ENCODE data around the gene SIGLEC14. TPM values are rescaled to one million over a fixed set of nuclear protein-coding genes. Genes with fewer than 3 reads are reported as not detected.

SIGLEC14 gene
- total RNA-seq, 2 donors from 2014 or later: 0.26 to 0.31 TPM

- no peak for DNase-seq (ENCODE audit: low spot score)
- H3K27ac ChIP-seq: no peak overlapping the region
- no peaks in the 10 kb centered on the region for H3K36me3 ChIP-seq
- H3K4me1 ChIP-seq: no peaks in the 10 kb centered on the region
- no peaks in the 10 kb centered on the region for H3K27me3 ChIP-seq
- H3K9me3 ChIP-seq: no peaks in the 10 kb centered on the region
- no peak overlapping the region for H3K4me3 ChIP-seq
- TF ChIP-seq, protein P1, sequence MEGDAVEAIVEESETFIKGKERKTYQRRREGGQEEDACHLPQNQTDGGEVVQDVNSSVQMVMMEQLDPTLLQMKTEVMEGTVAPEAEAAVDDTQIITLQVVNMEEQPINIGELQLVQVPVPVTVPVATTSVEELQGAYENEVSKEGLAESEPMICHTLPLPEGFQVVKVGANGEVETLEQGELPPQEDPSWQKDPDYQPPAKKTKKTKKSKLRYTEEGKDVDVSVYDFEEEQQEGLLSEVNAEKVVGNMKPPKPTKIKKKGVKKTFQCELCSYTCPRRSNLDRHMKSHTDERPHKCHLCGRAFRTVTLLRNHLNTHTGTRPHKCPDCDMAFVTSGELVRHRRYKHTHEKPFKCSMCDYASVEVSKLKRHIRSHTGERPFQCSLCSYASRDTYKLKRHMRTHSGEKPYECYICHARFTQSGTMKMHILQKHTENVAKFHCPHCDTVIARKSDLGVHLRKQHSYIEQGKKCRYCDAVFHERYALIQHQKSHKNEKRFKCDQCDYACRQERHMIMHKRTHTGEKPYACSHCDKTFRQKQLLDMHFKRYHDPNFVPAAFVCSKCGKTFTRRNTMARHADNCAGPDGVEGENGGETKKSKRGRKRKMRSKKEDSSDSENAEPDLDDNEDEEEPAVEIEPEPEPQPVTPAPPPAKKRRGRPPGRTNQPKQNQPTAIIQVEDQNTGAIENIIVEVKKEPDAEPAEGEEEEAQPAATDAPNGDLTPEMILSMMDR (IDR thresholded peaks at IDR 0.05): no peak
These were observed 693 bp upstream of the SIGLEC14 start for GRCh38 chr19:51647318-51647717.

DNA sequence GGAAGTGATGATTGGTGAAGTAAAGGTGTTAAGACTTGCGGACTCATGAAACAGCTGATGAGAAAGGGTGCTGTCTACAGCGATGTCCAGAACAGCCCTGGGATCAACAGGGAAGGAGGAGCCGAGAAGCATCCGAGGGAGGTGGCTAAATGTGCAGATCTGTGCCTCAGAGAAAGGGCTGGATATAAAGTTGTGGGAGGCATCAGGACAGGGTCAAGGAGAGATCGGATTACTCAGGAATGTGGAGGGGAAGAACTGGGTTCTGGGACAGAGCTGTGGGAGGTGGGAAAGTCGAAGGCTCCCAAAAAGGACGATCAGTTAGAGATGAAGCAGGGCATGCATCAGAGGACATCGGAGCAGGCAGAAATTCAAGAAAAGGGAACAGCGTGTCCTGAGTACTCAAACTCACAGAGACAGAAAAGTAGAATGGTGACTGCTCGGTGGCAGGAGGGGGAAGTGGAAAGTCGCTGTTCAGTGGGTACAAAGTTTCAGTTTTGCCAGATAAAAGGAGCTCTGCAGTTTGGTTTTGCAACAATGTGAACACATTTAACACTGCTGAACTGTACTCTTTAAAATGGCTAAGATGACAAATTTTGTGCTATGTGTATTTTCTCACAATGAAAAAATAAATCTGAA, 1.9 kb downstream of the SIGLEC14 start:
- TF ChIP-seq, protein P1 (IDR thresholded peaks at IDR 0.05): no peak
- Histone ChIP-seq H3K4me3 (no peak overlapping the region), H3K36me3 (no peaks in the 10 kb centered on the region), H3K4me1 (no peaks in the 10 kb centered on the region), H3K27ac (no peak overlapping the region), H3K27me3 (no peaks in the 10 kb centered on the region), H3K9me3 (no peaks in the 10 kb centered on the region)
- no peak for DNase-seq (ENCODE audit: low spot score)

DNA sequence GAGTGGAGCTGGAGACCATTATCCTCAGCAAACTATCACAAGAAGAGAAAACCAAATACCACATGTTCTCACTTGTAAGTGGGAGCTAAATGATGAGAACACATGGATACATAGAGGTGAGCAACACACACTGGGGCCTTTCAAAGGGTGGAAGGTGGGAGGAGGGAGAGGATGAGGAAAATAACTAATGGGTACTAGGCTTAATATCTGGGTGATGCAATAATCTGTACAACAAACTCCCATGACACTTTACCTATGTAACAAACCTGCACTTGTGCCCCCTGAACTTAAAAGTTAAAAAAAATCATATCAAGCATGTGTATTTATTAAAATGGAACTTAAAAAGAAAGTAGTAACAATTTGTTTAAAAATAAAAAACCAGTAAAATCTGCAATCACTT, 5.0 kb downstream of the SIGLEC14 start:
- Histone ChIP-seq H3K9me3 (no peaks in the 10 kb centered on the region), H3K4me3 (no peak overlapping the region), H3K27me3 (no peaks in the 10 kb centered on the region), H3K27ac (no peak overlapping the region), H3K36me3 (no peaks in the 10 kb centered on the region), H3K4me1 (no peaks in the 10 kb centered on the region)
- DNase-seq (ENCODE audit: low spot score): no peak
- TF ChIP-seq, protein P1 (IDR thresholded peaks at IDR 0.05): no peak

DNA sequence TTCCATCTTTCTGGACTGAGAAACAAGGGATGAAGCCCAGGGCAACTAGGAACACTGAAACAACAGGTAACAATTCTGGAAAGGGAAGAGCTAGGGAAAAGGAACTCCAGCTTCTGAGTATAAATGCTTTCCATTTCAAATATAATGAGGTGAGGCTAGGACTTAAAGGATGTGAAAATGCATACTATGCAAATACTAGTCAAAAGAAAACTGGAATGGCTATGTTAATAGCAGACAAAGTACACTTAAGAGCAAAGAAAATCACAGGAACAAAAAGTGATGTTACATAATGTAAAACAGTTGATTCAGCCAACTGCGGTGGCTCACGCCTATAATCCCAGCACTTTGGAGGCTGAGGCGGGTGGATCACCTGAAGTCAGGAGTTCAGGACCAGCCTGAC, 6.2 kb downstream of the SIGLEC14 start:
- H3K9me3 ChIP-seq: no peaks in the 10 kb centered on the region
- no peak overlapping the region for H3K4me3 ChIP-seq
- H3K36me3 ChIP-seq: no peaks in the 10 kb centered on the region
- DNase-seq (ENCODE audit: low spot score): no peak
- TF ChIP-seq, protein P1 (IDR thresholded peaks at IDR 0.05): no peak
- H3K27me3 ChIP-seq: no peaks in the 10 kb centered on the region
- H3K27ac ChIP-seq: no peak overlapping the region
- no peaks in the 10 kb centered on the region for H3K4me1 ChIP-seq

- Histone ChIP-seq H3K4me3 (no peak overlapping the region), H3K27me3 (no peaks in the 10 kb centered on the region), H3K4me1 (no peaks in the 10 kb centered on the region), H3K27ac (no peak overlapping the region), H3K36me3 (no peaks in the 10 kb centered on the region), H3K9me3 (no peaks in the 10 kb centered on the region)
- TF ChIP-seq, protein P1 (IDR thresholded peaks at IDR 0.05): no peak
- DNase-seq (ENCODE audit: low spot score): no peak
These were observed 6.7 kb downstream of the SIGLEC14 start for GRCh38 chr19:51639916-51640315.

- no peak overlapping the region for H3K27ac ChIP-seq
- no peaks in the 10 kb centered on the region for H3K9me3 ChIP-seq
- H3K4me3 ChIP-seq: no peak overlapping the region
- H3K27me3 ChIP-seq: no peaks in the 10 kb centered on the region
- DNase-seq (ENCODE audit: low spot score): no peak
- TF ChIP-seq, protein P1 (IDR thresholded peaks at IDR 0.05): no peak
- H3K36me3 ChIP-seq: no peaks in the 10 kb centered on the region
- no peaks in the 10 kb centered on the region for H3K4me1 ChIP-seq
These were observed 9.2 kb downstream of the SIGLEC14 start for GRCh38 chr19:51637362-51637978.

Data from right atrium auricular region (tissue), 2 donors.